HEK293 (cell line): ENCODE measurements around the gene IMP3.

Source experiments
- CTCF ChIA-PET: fragments of 350-600 bp; formaldehyde crosslinking; extraction: SDS; loops from one replicate; lab custom pipeline; 2021; ENCODE audit warnings: antibody characterized with exemption; lab: Yijun Ruan, JAX
- POLR2A ChIA-PET: fragments of 300-600 bp; formaldehyde crosslinking; extraction: SDS; loops from one replicate; lab custom pipeline; 2020; ENCODE audit warnings: antibody characterized with exemption, inconsistent platforms; lab: Yijun Ruan, JAX
- H3K27ac ChIP-seq: fragments of 200-500 bp; sonication (Bioruptor generic); 2 replicates; pipeline ENCODE4 v1.5.1; 2014; ENCODE audit warnings: low read depth, low read length, control low read depth, inconsistent platforms; ENCODE audit errors: extremely low read depth
- H3K36me3 ChIP-seq, 2 experiments: fragments of 200-500 bp in 1 of 2; sonication (Bioruptor generic) in 1 of 2; 1 replicate in 1 of 2; 2 replicates in 1 of 2; pipeline ENCODE4 v1.5.1; 2014 to 2017; ENCODE audit warnings: inconsistent platforms in 2 of 2, low read length in 2 of 2; ENCODE audit not compliant: control insufficient read depth in 2 of 2, insufficient read depth in 1 of 2
- H3K4me1 ChIP-seq: fragments of 200-500 bp; sonication (Bioruptor generic); 2 replicates; pipeline ENCODE4 v1.5.1; 2014; ENCODE audit warnings: mild to moderate bottlenecking, low read length, inconsistent platforms; ENCODE audit not compliant: control insufficient read depth, insufficient read depth
- H3K4me3 ChIP-seq: 2 replicates; pipeline ENCODE4 v1.5.1; 2011; ENCODE audit warnings: low read depth, mild to moderate bottlenecking, control low read depth, low read length, moderate library complexity
- H3K9me3 ChIP-seq: fragments of 200-500 bp; sonication (Bioruptor generic); 2 replicates; pipeline ENCODE4 v1.5.1; 2014; ENCODE audit warnings: low read depth, low read length, inconsistent platforms; ENCODE audit not compliant: control insufficient read depth, insufficient read depth
- HOXA7 ChIP-seq: sonication (generic); formaldehyde crosslinking; IDR thresholded peaks from 2 replicates; pipeline ENCODE4 v1.8.1; 2022; ENCODE audit warnings: missing genetic modification reagents, borderline replicate concordance
- HOXC10 ChIP-seq: sonication (generic); formaldehyde crosslinking; IDR thresholded peaks from 2 replicates; pipeline ENCODE4 v1.8.1; 2023; ENCODE audit warnings: mild to moderate bottlenecking, missing genetic modification reagents
- INSM2 ChIP-seq: fragments of 450-650 bp; formaldehyde crosslinking; IDR thresholded peaks from 2 replicates; pipeline ENCODE4 v1.5.1; 2016; ENCODE audit warnings: missing biosample characterization, missing genetic modification characterization
- KLF7 ChIP-seq: fragments of 450-650 bp; formaldehyde crosslinking; IDR thresholded peaks from 2 replicates; pipeline ENCODE4 v1.5.1; 2016; ENCODE audit warnings: missing biosample characterization, missing genetic modification characterization, borderline replicate concordance
- MZF1 ChIP-seq: fragments of 450-650 bp; formaldehyde crosslinking; IDR thresholded peaks from 2 replicates; pipeline ENCODE4 v1.5.1; 2017; ENCODE audit warnings: missing biosample characterization, missing genetic modification characterization, borderline replicate concordance
- SCRT1 ChIP-seq: fragments of 450-650 bp; formaldehyde crosslinking; IDR thresholded peaks from 2 replicates; pipeline ENCODE4 v1.5.1; 2016; ENCODE audit warnings: missing biosample characterization, missing genetic modification characterization, borderline replicate concordance
- SP7 ChIP-seq: fragments of 450-650 bp; formaldehyde crosslinking; IDR thresholded peaks from 2 replicates; pipeline ENCODE4 v1.5.1; 2016; ENCODE audit warnings: missing biosample characterization, missing genetic modification characterization
- ZNF112 ChIP-seq: fragments of 450-650 bp; formaldehyde crosslinking; IDR thresholded peaks from 2 replicates; pipeline ENCODE4 v1.5.0; 2017; ENCODE audit warnings: missing biosample characterization, missing genetic modification characterization
- ZNF132 ChIP-seq: fragments of 450-650 bp; formaldehyde crosslinking; IDR thresholded peaks from 2 replicates; pipeline ENCODE4 v1.5.1; 2017; ENCODE audit warnings: missing biosample characterization, missing genetic modification characterization, borderline replicate concordance
- ZNF2 ChIP-seq: fragments of 450-650 bp; formaldehyde crosslinking; IDR thresholded peaks from 2 replicates; pipeline ENCODE4 v1.5.1; 2016; ENCODE audit warnings: missing biosample characterization, missing genetic modification characterization
- ZNF24 ChIP-seq: fragments of 450-650 bp; formaldehyde crosslinking; IDR thresholded peaks from 2 replicates; pipeline ENCODE4 v1.5.1; 2016; ENCODE audit warnings: missing biosample characterization, missing genetic modification characterization
- ZNF391 ChIP-seq: fragments of 450-650 bp; formaldehyde crosslinking; IDR thresholded peaks from 2 replicates; pipeline ENCODE4 v1.5.1; 2016; ENCODE audit warnings: low read depth, missing biosample characterization, missing genetic modification characterization, borderline replicate concordance
- ZNF449 ChIP-seq: fragments of 450-650 bp; formaldehyde crosslinking; IDR thresholded peaks from 2 replicates; pipeline ENCODE4 v1.5.1; 2017; ENCODE audit warnings: missing biosample characterization, mild to moderate bottlenecking, missing genetic modification characterization, moderate library complexity
- ZNF704 ChIP-seq: fragments of 450-650 bp; formaldehyde crosslinking; IDR thresholded peaks from 2 replicates; pipeline ENCODE4 v1.5.1; 2016; ENCODE audit warnings: missing biosample characterization, missing genetic modification characterization
- TF ChIP-seq, protein P1 (sequence below): fragments of 450-650 bp; formaldehyde crosslinking; IDR thresholded peaks from 2 replicates; pipeline ENCODE4 v1.5.1; 2016; ENCODE audit warnings: missing biosample characterization, missing genetic modification characterization

Gene IMP3

GRCh38 chr15:75677465-75678323 is 37.7 kb upstream of the IMP3 start (continued):
- TF ChIP-seq ZNF449 (tag by site-specific recombination) (no peak), ZNF704 (tag by site-specific recombination) (no peak), ZNF391 (no peak), ZNF2 (no peak), SP7 (tag by site-specific recombination) (no peak)

DNA sequence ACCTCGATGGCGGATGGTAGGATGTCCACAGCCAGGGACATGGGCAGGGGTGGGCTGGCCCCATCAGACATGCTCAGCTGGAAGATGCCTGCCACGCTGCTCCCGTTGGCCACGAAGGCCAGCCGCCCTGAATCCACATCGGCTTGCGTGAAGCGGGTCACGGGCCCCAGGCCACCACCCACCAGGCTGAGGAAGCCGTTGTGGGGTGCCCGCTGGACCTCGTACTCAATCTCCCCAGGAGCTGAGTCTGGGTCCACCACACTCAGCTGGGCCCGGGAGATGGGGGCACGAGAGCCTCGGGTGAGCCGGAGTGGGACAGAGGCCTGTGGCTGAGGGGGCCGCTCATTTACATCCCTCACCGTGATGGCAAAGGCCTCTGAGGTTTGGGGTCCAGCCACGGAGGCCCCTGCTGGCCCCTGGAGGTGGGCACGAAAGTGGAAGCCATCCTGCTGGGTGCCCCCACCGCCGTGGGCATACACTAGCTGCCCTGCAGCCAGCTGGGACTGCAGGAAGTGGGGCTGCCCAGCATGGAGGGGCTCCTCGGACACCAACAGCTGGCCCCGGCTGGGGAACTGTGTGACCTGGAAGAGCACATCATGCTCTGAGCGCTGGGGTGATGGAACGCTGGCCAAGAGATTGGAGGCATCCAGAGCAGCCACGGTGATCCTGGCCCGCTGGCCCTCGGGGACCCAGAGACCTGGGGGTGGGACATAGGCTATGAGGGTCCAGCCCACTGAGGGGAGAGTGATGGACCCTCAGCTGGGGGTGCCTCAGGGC is 36.9 kb upstream of the IMP3 start:
- Histone ChIP-seq H3K9me3 (no peaks in the 10 kb centered on the region), H3K27ac (no peak overlapping the region), H3K36me3 (no peaks in the 10 kb centered on the region), H3K4me1 (peaks cover 10% of the 10 kb centered on the region), H3K4me3 (no peak overlapping the region)
- ChIA-PET POLR2A (interaction anchor here (0.8 to 1.4 kb wide), 2 partner anchors 8 to 36 kb away, joined by 3 read pairs; partner anchors contain the start of gene IMP3), CTCF (interaction anchor here (0.8 to 3.3 kb wide), 3 partner anchors 9 to 648 kb away, joined by 4 to 14 read pairs (median 8); partner anchors contain the start of gene MAN2C1)
- TF ChIP-seq SCRT1 (tag by site-specific recombination) = no peak
- TF ChIP-seq ZNF24 = no peak
- TF ChIP-seq, protein P1, sequence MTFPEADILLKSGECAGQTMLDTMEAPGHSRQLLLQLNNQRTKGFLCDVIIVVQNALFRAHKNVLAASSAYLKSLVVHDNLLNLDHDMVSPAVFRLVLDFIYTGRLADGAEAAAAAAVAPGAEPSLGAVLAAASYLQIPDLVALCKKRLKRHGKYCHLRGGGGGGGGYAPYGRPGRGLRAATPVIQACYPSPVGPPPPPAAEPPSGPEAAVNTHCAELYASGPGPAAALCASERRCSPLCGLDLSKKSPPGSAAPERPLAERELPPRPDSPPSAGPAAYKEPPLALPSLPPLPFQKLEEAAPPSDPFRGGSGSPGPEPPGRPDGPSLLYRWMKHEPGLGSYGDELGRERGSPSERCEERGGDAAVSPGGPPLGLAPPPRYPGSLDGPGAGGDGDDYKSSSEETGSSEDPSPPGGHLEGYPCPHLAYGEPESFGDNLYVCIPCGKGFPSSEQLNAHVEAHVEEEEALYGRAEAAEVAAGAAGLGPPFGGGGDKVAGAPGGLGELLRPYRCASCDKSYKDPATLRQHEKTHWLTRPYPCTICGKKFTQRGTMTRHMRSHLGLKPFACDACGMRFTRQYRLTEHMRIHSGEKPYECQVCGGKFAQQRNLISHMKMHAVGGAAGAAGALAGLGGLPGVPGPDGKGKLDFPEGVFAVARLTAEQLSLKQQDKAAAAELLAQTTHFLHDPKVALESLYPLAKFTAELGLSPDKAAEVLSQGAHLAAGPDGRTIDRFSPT (tag by site-specific recombination) = no peak
- no peak for TF ChIP-seq KLF7 (tag by site-specific recombination)
- TF ChIP-seq ZNF132 (tag by site-specific recombination) = no peak
- TF ChIP-seq ZNF112 (tag by site-specific recombination) = no peak
- TF ChIP-seq HOXC10 (CRISPR knock-in tag) = no peak
- no peak for TF ChIP-seq HOXA7 (CRISPR knock-in tag)
- no peak for TF ChIP-seq INSM2 (tag by site-specific recombination)
- TF ChIP-seq MZF1 = no peak
